B cell (primary cell): ENCODE measurements around the gene SRCAP. TPM values are rescaled to one million over a fixed set of nuclear protein-coding genes. Genes with fewer than 3 reads are reported as not detected.

Source experiments
- ATAC-seq: fragments of 200-7000 bp; cut with Tn5 transposase; one replicate; pipeline ENCODE4 v1.10.0; 2021; ENCODE audit warnings: low read depth, mild to moderate bottlenecking, moderate number of reproducible peaks, moderate library complexity
- CTCF ChIA-PET: fragments of 350-600 bp; sonication (Branson Sonifier 250); formaldehyde crosslinking; loops from one replicate; lab custom pipeline; 2021; ENCODE audit warnings: antibody characterized with exemption, inconsistent platforms; lab: Charles Lee
- POLR2A ChIA-PET: fragments of 350-600 bp; sonication (Branson Sonifier 250); formaldehyde crosslinking; loops from one replicate; lab custom pipeline; 2021; ENCODE audit warnings: antibody characterized with exemption; lab: Charles Lee
- DNase-seq: peaks from one replicate; pipeline ENCODE4 v3.0.0; 2013
- H2AFZ ChIP-seq: 2 replicates; pipeline ENCODE4 v1.6.1; 2012; ENCODE audit warnings: mild to moderate bottlenecking, low read depth, low read length; ENCODE audit not compliant: insufficient read depth, poor library complexity, severe bottlenecking
- H3K27ac ChIP-seq, 2 donors: 1 replicate in 1 of 2; 2 replicates in 1 of 2; pipeline ENCODE4 v1.5.1; 2012 to 2013; ENCODE audit warnings: low read length in 2 of 2, mild to moderate bottlenecking in 2 of 2, moderate library complexity in 1 of 2
- H3K27me3 ChIP-seq, 4 experiments: fragments of 200-600 bp in 1 of 4; sonication (generic) in 1 of 4; replicated peaks in 1 of 4; 1 replicate in 2 of 4; 2 replicates in 2 of 4; pipeline versions ENCODE4 v1.6.1 to v1.7.0; 2013 to 2016; ENCODE audit warnings: low read length in 3 of 4, mild to moderate bottlenecking in 2 of 4, mixed read lengths in 1 of 4, moderate library complexity in 1 of 4; ENCODE audit not compliant: insufficient read depth in 4 of 4, control insufficient read depth in 3 of 4; ENCODE audit errors: control extremely low read depth in 1 of 4
- H3K36me3 ChIP-seq, 2 experiments: replicated peaks in 1 of 2; 1 replicate in 1 of 2; 2 replicates in 1 of 2; pipeline versions ENCODE4 v1.6.1 to v1.7.1; 2013; ENCODE audit warnings: low read length in 1 of 2; ENCODE audit not compliant: insufficient read depth in 2 of 2, control insufficient read depth in 1 of 2; ENCODE audit errors: control extremely low read depth in 1 of 2, extremely low read depth in 1 of 2
- H3K4me1 ChIP-seq, 2 donors: fragments of 200-600 bp in 1 of 2; sonication (generic) in 1 of 2; 1 replicate in 1 of 2; 2 replicates in 1 of 2; pipeline versions ENCODE4 v1.5.1 to v1.6.1; 2013 to 2017; ENCODE audit warnings: low read length in 2 of 2; ENCODE audit not compliant: control insufficient read depth in 2 of 2, insufficient read depth in 2 of 2
- H3K4me2 ChIP-seq: replicated peaks from 2 replicates; pipeline ENCODE3; 2012; ENCODE audit warnings: mild to moderate bottlenecking, low read depth, low read length; ENCODE audit not compliant: poor library complexity, severe bottlenecking
- H3K4me3 ChIP-seq, 5 experiments: fragments of 200-600 bp in 1 of 5; sonication (generic) in 1 of 5; 1 replicate in 3 of 5; 2 replicates in 2 of 5; pipeline versions ENCODE4 v1.5.1 to v1.7.0; 2011 to 2016; ENCODE audit warnings: low read length in 4 of 5, mild to moderate bottlenecking in 4 of 5, low read depth in 2 of 5, control low read depth in 1 of 5, moderate library complexity in 1 of 5; ENCODE audit not compliant: insufficient read depth in 1 of 5; ENCODE audit errors: control extremely low read depth in 1 of 5, extremely low read depth in 1 of 5
- H3K79me2 ChIP-seq: fragments of 200-600 bp; sonication (generic); one replicate; pipeline ENCODE4 v1.6.0; 2016; ENCODE audit warnings: low read length; ENCODE audit not compliant: control insufficient read depth, insufficient read depth
- H3K9ac ChIP-seq: fragments of 200-600 bp; sonication (generic); 2 replicates; pipeline ENCODE4 v1.6.1; 2017; ENCODE audit warnings: mild to moderate bottlenecking, low read length, moderate library complexity
- H3K9me3 ChIP-seq, 3 donors: one replicate each; pipeline versions ENCODE4 v1.6.1 to v1.7.1; 2013; ENCODE audit warnings: low read length in 2 of 3; ENCODE audit not compliant: control insufficient read depth in 2 of 3, insufficient read depth in 1 of 3; ENCODE audit errors: control extremely low read depth in 1 of 3
- H4K20me1 ChIP-seq: 2 replicates; pipeline ENCODE4 v1.6.0; 2012; ENCODE audit warnings: mild to moderate bottlenecking, low read length; ENCODE audit not compliant: insufficient read depth, control insufficient read depth, poor library complexity, severe bottlenecking
- H3K27ac Mint-ChIP-seq: one replicate; pipeline ENCODE4 v1.8.0; 2021; ENCODE audit warnings: mixed read lengths
- H3K27me3 Mint-ChIP-seq: one replicate; pipeline ENCODE4 v1.8.0; 2021; ENCODE audit warnings: mixed read lengths
- H3K4me1 Mint-ChIP-seq: one replicate; pipeline ENCODE4 v1.8.0; 2021; ENCODE audit warnings: mixed read lengths
- H3K4me3 Mint-ChIP-seq: one replicate; pipeline ENCODE4 v1.8.0; 2021; ENCODE audit warnings: mixed read lengths
- H3K9me3 Mint-ChIP-seq: one replicate; pipeline ENCODE4 v1.8.0; 2022; ENCODE audit warnings: mixed read lengths; ENCODE audit not compliant: insufficient read depth
- CTCF ChIP-seq: fragments of 200-600 bp; IDR thresholded peaks from one replicate; pipeline ENCODE4 v1.8.0; 2022; ENCODE audit warnings: antibody characterized with exemption, mild to moderate bottlenecking
- EZH2 ChIP-seq: IDR thresholded peaks from 2 replicates; pipeline ENCODE4 v1.6.1; 2012; ENCODE audit warnings: borderline replicate concordance, low read depth, mild to moderate bottlenecking, moderate library complexity, low read length; ENCODE audit not compliant: insufficient read depth, poor library complexity, severe bottlenecking
- WGBS: methylation state at CpG from one replicate; pipeline ENCODE4 v1.1.5; 2013; ENCODE audit warnings: missing lambda C conversion rate; ENCODE audit not compliant: insufficient coverage; 5-methylcytosine and 5-hydroxymethylcytosine counted together
- intact Hi-C: fragments of 100-400 bp; cut with micrococcal nuclease; formaldehyde crosslinking; loops from one replicate; pipeline ENCODE4 v1.10.0; 2022
- polyA plus RNA-seq: library from polyadenylated mRNA; depleted of rRNA; stranded (reverse); fragments of >200 nt; gene quantifications from 2 replicates; pipeline ENCODE4 v1.2.3, GENCODE V29; 2012
- total RNA-seq, 2 donors: library from RNA; stranded (reverse); fragments of 120-200 nt in 1 of 2; gene quantifications; 1 replicate in 1 of 2; 2 replicates in 1 of 2; pipeline versions ENCODE4 v1.2.3 to v1.2.4, GENCODE V29; 2013 to 2022

SRCAP gene
- total and polyA plus RNA-seq, 2 donors (not counting 1 experiment from before 2014, with no cell fraction given), result 20.9 to 145 TPM

DNA sequence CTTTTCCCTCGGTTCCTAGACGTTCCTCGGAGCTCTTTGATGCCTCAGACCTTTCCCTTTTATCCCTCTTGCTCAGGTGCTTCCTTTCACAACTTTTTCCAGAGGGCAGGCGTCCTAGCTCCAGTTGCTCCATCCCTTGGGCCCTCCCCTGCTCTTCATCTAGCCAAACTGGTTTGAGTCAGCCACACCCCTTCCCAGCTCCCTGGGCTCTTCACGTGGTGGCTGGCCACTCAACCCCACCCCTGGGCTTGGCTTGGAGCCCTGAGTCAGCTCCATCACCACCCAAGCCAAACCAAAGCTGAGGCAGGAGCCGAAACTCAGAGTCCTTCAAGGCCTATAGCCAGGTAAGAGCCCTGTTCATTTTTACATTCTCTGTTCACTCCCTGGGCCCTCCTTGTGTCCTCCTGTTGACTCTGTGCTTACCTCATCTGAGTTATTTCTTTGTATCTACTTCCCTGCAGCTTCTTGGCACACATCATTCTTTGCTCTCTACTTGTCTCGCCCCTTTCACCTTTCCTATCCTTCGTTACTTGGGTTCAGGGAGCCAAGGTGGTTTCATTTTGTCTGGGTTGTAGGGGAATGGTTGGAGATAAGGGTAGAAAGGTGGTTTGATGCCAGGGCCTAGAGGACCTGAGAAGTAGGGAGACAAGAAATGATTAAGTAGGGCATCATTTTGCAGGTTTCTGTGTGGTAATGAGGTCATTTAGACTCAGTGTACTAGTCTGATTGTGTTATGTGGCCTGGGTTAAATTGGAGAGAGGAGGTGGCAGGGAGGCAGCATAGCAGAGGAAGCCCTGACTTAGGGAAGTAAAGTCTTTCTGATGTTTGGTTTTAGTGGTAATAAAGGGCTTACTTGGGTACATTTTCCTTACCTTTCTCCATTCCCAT is 41.6 kb downstream of the SRCAP start:
- no peak overlapping the region for H3K4me3 ChIP-seq
- H4K20me1 ChIP-seq, result peaks cover 31% of the 10 kb centered on the region
- no peak overlapping the region for H2AFZ ChIP-seq
- H3K36me3 ChIP-seq, result peaks cover 0 to 55% of the 10 kb centered on the region in 2 experiments
- ATAC-seq, result no peak
- no peaks in the 10 kb centered on the region for H3K4me1 ChIP-seq
- no peak for DNase-seq
- Mint-ChIP-seq H3K4me3 (no peak overlapping the region), H3K9me3 (no peaks in the 10 kb centered on the region), H3K4me1 (peaks cover 5% of the 10 kb centered on the region), H3K27me3 (no peaks in the 10 kb centered on the region), H3K27ac (peak overlapping the region; percentile 26)
- ChIA-PET POLR2A (no interaction called here), CTCF (no interaction called here)
- H3K9me3 ChIP-seq, result no peaks in the 10 kb centered on the region
- intact Hi-C loops, result no loop called here
- H3K27ac ChIP-seq, result peak overlapping the region in 1 of 2 donors; percentile 4
- no peaks in the 10 kb centered on the region for H3K27me3 ChIP-seq
- TF ChIP-seq EZH2, result no peak
- TF ChIP-seq CTCF, result no peak
- H3K9ac ChIP-seq, result no peak overlapping the region
- H3K79me2 ChIP-seq, result peaks cover 29% of the 10 kb centered on the region
- no peak overlapping the region for H3K4me2 ChIP-seq
- 89% methylated on average over 7 of the region's 8 CpGs for WGBS

DNA sequence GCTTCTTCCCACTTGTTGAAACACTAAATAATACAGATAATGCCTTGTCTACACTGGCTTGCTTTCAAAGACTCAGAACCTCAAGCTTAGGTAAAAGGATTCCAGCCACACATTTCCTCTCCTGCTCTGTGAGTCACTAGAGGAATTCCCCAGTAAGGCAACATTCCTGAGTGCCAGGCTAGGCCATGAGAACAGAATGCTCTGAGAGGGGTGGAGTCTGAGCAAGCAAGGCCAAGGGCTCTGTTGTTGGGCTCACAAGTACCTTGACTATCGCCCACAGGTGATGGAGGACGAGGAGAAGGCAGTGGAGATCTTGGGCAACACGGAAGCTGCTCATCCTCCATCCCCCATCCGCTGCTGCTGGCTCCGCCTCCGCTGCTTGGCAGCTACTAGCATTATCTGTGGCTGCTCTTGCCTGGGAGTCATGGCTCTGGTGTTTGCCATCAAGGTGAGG is 42.5 kb downstream of the SRCAP start:
- Histone ChIP-seq H2AFZ (no peak overlapping the region), H3K79me2 (peaks cover 29% of the 10 kb centered on the region), H3K4me1 (no peaks in the 10 kb centered on the region), H3K27me3 (no peaks in the 10 kb centered on the region), H4K20me1 (peaks cover 31% of the 10 kb centered on the region), H3K4me3 (no peak overlapping the region), H3K36me3 (peaks cover 0 to 46% of the 10 kb centered on the region in 2 experiments), H3K9me3 (no peaks in the 10 kb centered on the region), H3K9ac (no peak overlapping the region), H3K27ac (peak overlapping the region in 1 of 2 donors; percentile 4), H3K4me2 (no peak overlapping the region)
- H3K4me3 Mint-ChIP-seq, result no peak overlapping the region
- H3K27me3 Mint-ChIP-seq, result no peaks in the 10 kb centered on the region
- DNase-seq (no peak), ATAC-seq (no peak)
- ChIA-PET POLR2A (no interaction called here), CTCF (no interaction called here)
- WGBS, result 100% methylated on average over 1 of the region's 6 CpGs
- TF ChIP-seq EZH2 (no peak), CTCF (no peak)
- H3K9me3 Mint-ChIP-seq, result no peaks in the 10 kb centered on the region
- peaks cover 5% of the 10 kb centered on the region for H3K4me1 Mint-ChIP-seq
- intact Hi-C loops, result no loop called here
- H3K27ac Mint-ChIP-seq, result peak overlapping the region; percentile 10
